GM18505 (cell line): Measurements from ENCODE around the gene DAAM2.
A peak's percentile ranks its signal among the peaks of the same experiment; 100 is the strongest.

Experiments used
- ATAC-seq: cut with Tn5 transposase; IDR thresholded peaks from one replicate; pipeline ENCODE4 v1.9.1; 2021; ENCODE audit not compliant: unreplicated experiment
- POLR2A ChIP-seq: IDR thresholded peaks from 4 replicates; pipeline ENCODE4 v1.6.1; 2011; ENCODE audit warnings: borderline replicate concordance; ENCODE audit not compliant: insufficient read depth, insufficient read length; ENCODE audit errors: extremely low read depth

The DAAM2 gene

DNA sequence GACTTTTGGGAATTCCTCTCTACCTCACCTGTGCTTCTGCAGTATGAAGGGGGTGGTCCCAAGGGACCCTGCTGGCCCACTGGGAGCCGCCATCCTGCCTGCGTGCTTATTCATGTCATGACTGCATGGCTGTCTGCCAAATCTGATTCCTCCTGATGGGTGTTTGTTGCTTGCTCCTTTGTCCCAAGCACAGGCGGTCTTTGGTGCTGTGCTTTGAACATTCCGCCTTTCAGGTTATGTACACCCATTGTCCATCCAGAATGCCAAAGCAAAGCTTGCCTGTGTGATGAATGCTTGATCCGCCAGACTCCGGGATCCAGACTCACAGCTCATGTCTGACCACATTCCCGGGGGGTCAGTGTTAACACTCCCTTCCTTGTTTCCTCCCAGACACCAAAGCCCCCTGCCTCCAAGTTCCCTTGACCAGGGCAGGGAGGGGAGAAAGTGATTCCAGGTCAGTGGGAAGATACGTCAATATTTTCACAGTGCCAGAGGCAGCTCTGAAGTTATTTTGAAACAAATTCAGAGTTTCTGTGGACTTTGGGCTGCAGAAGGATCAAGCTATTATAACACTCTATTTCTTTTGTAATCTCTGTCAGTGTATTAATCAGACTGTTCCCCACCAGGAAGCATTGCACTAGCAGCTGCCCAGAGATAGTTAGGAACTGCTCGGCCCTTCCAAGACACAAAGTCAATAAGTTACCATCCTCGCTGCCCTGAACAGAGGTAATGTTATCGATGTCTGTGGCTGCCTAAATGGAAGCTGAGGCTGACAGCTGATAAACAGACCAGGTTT, 9.5 kb downstream of the DAAM2 start:
- no peak for TF ChIP-seq POLR2A
- no peak for ATAC-seq

DNA sequence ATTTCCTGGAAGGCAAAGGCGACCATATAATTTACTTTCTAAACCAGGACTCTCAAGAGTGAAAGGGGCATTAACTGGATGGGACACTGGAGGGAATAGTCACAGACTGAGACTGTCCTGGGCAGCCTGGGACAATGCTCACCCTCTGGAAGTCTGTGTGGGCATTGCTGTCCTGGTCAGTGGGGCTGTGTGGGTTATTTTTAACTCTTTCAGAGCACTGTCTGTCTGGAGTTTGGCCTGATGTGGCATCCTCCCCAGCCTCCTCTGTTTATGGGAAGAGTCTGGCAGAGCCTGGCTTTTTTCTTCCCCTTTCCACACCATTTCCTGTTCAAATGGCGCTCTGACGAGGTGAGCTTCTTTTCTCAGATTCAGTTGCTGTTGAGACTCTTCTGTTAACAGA, 11.7 kb downstream of the DAAM2 start:
- no peak for TF ChIP-seq POLR2A

GRCh38 chr6:39804466-39805065, 12.4 kb downstream of the DAAM2 start:
- ATAC-seq, result no peak
- TF ChIP-seq POLR2A, result no peak

More for the DNA sequence above, 11.7 kb downstream of the DAAM2 start:
- no peak for ATAC-seq

GRCh38 chr6:39806278-39806677, 14.1 kb downstream of the DAAM2 start:
- ATAC-seq, result no peak
- no peak for TF ChIP-seq POLR2A

GRCh38 chr6:39808346-39808745, 16.2 kb downstream of the DAAM2 start:
- no peak for ATAC-seq
- TF ChIP-seq POLR2A, result no peak

DNA sequence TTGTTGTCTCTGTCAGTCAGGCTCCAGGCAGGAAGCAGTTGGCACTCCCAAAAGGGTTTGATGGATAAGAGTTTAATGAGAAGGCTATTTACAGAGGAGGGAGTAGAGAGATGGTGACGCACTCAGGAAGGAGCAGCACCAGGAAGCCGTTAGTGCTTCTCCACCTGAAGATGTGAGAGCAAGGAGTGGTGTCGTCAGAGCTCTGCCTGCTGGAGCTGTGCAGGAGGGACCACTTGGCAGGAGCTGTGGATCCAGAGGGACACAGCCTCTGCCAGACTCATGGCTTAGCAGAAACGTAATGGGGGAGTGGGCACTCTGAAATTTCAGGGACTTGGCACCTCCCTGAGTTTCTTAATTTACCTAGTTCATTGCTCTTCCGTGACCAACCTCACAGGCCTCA, 16.8 kb downstream of the DAAM2 start:
- no peak for TF ChIP-seq POLR2A
- no peak for ATAC-seq

GRCh38 chr6:39811835-39812345, 19.7 kb downstream of the DAAM2 start:
- TF ChIP-seq POLR2A, result no peak
- no peak for ATAC-seq

GRCh38 chr6:39812496-39812852, 20.3 kb downstream of the DAAM2 start:
- no peak for ATAC-seq

DNA sequence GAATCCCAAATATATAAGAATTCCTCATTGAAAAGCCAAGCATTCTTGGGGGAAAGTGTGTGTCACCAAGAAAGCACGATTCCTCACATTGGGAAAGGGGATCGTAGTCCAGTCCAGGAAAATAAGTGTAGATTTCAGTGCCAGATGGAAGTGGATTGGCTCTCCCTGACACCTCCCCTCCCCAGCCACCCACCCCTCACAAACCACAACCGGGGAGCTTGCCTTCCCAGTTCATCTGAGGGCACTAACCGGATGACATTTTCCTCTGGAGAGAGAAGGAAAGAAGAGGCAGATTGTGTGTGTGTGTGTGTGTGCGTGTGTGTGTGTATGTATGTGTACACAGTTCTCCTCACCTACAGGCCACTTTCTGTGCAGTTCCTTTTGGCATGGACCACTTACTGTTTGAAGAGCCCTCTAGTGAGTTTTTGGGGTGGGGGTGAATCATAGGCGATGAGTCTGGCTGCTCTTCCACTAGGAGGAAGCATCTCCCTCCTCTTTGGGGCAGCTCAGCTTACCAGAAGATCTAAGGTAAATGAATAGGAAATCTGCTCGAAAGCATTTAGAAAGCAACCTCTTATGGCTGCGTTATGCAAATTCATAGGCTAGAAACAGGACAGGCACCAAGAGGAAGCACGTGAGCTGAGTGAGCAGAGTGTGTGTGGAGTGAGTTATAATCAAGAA, 20.8 kb downstream of the DAAM2 start:
- peak; percentile 65 for ATAC-seq
- no peak for TF ChIP-seq POLR2A

More at GRCh38 chr6:39812496-39812852, 20.3 kb downstream of the DAAM2 start:
- TF ChIP-seq POLR2A, result no peak

DNA sequence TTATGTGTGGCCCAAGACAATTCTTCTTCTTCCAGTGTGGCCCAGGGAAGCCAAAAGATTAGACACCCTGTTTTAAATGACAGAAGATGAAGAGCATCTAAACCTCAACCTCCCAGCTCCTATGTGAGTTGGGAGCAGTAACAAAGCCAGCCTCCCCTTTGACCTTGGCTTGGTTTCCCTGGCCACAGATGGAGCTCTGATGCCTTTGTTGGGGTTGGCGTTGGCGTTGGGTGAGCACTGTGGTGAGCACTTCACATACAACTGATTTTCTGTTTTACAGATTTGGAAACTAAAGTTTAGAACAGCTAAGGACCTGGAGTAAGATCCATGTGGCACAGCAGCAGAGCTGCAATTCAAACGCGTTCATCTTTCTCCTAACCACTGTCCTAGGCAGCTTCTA, 22.1 kb downstream of the DAAM2 start:
- ATAC-seq, result no peak
- TF ChIP-seq POLR2A, result no peak

- ATAC-seq, result no peak
- TF ChIP-seq POLR2A, result no peak
Observed at GRCh38 chr6:39815356-39815755, 23.2 kb downstream of the DAAM2 start.

GRCh38 chr6:39816747-39817146, 24.6 kb downstream of the DAAM2 start:
- no peak for ATAC-seq
- no peak for TF ChIP-seq POLR2A

- no peak for TF ChIP-seq POLR2A
- no peak for ATAC-seq
Observed at GRCh38 chr6:39818695-39819094, 26.5 kb downstream of the DAAM2 start.
